HG03159 (cell line): Measurements from ENCODE around the gene CILP2.

Source experiments
- ATAC-seq: cut with Tn5 transposase; IDR thresholded peaks from one replicate; pipeline ENCODE4 v1.9.1; 2021; ENCODE audit warnings: mild to moderate bottlenecking, moderate library complexity; ENCODE audit not compliant: unreplicated experiment

CILP2 gene

DNA sequence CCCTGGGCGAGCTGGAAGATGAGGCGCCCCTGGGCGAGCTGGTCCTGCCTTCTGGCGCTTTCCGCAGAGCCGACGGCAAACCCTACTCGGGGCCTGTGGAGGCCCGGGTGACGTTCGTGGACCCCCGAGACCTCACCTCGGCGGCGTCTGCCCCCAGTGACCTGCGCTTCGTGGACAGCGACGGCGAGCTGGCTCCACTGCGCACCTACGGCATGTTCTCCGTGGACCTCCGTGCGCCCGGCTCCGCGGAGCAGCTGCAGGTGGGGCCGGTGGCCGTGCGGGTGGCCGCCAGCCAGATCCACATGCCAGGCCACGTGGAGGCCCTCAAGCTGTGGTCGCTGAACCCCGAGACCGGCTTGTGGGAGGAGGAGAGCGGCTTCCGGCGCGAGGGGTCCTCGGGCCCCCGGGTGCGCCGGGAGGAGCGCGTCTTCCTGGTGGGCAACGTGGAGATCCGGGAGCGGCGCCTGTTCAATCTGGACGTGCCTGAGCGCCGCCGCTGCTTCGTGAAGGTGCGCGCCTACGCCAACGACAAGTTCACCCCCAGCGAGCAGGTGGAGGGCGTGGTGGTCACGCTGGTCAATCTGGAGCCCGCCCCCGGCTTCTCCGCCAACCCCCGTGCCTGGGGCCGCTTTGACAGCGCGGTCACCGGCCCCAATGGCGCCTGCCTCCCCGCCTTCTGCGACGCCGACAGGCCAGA lies 6.3 kb downstream of the CILP2 start:
- ATAC-seq = no peak

DNA sequence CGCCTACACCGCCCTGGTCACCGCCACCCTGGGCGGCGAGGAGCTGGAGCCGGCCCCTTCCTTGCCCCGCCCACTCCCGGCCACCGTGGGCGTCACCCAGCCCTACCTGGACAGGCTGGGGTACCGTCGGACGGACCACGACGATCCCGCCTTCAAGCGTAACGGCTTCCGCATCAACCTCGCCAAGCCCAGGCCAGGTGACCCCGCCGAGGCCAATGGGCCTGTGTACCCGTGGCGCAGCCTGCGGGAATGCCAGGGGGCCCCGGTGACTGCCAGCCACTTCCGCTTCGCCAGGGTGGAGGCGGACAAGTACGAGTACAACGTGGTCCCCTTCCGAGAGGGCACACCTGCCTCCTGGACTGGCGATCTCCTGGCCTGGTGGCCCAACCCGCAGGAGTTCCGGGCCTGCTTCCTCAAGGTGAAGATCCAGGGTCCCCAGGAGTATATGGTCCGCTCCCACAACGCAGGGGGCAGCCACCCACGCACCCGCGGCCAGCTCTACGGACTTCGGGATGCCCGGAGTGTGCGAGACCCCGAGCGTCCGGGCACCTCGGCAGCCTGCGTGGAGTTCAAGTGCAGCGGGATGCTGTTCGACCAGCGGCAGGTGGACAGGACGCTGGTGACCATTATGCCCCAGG lies 7.0 kb downstream of the CILP2 start:
- ATAC-seq = no peak

GRCh38 chr19:19545707-19546106 lies 7.6 kb downstream of the CILP2 start:
- no peak for ATAC-seq

GRCh38 chr19:19546751-19547162 lies 8.7 kb downstream of the CILP2 start:
- ATAC-seq = no peak

- ATAC-seq = no peak
Observed at GRCh38 chr19:19547674-19548336, 9.7 kb downstream of the CILP2 start.

- ATAC-seq = no peak
Observed at GRCh38 chr19:19548915-19549759, 11.1 kb downstream of the CILP2 start.

GRCh38 chr19:19549804-19550464 lies 11.9 kb downstream of the CILP2 start:
- no peak for ATAC-seq

- no peak for ATAC-seq
Observed at GRCh38 chr19:19550485-19550929, 12.4 kb downstream of the CILP2 start.

DNA sequence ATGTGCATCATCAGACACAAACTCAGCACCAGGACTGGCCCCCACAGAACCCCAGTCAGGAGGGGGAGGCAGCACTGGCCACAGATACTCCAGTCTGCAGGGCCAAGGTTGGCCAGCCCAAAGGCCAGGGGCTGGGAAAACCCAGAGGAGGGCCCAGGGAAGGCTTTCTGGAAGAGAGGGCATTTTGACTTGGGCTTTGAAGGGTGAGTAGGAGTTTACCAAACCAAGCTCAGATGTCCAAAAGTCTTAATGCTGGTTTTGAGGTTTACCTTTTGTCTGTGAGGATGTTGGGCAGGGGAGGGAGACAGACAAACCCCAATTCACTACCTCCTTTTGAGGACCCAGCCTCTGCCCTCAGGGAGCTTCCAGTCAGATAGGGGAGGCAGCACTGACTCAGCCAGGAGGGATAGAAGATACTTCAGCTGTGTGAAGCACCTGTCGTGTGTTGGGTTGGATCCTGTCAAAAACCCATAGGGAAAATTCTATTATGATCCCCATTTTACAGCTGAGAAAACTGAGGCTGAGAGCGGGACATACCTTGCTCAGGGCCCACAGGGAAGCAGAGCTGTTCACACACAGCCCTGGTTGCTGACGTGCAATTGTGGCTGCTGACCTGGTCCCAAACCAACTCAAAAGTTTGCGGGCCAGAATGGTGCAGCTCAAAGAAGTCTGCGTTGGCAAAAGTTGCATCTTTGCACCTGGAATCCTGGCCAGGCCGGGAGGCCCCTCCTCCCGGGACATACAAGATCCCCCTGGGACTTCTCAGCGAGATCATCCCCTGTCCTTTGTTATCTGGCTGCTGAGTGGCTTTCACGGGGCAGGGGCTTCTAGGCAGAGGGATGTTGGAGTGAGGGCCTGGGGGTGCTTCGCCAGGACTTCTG lies 13.1 kb downstream of the CILP2 start:
- ATAC-seq = no peak

GRCh38 chr19:19551853-19552192 lies 13.8 kb downstream of the CILP2 start:
- ATAC-seq = no peak

DNA sequence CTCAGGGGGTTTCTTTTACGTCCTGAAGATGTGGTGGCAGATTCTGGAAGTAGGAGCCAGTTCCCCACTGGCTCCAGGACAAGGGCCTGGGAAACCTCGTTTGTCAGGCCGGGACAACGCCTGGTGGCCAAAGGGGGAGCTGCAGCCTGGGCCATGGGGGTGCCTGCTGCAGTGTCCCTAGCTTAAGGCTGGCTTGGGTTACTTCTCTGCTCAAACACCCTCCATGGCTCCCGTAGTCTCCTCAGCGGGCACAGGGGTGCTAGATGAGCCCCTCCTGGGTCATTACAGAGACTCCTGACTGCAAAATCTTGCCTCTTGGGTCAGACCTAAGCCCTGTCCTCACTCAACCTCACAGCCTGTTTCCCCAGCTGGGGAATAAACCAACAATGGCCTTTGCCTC lies 14.7 kb downstream of the CILP2 start:
- ATAC-seq = no peak

DNA sequence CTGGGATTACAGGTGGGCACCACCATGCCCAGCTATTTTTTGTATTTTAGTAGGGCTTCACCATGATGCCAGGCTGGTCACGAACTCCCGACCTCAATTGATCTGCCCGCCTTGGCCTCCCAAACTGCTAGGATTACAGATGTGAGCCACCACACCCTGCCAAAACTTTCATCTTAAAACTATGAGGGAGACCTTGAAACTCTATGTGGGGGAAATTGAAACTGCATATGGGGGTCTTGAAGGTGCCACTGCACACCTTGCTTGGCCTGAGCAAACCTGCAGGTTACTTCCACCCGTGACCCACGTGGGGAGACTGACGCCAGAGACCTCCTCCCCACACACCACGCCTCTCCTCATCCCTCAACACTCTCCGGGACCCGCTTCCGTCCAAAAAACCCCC lies 15.6 kb downstream of the CILP2 start:
- no peak for ATAC-seq

- no peak for ATAC-seq
Observed at GRCh38 chr19:19554074-19555023, 16.3 kb downstream of the CILP2 start.

GRCh38 chr19:19558055-19558454 lies 20.0 kb downstream of the CILP2 start:
- no peak for ATAC-seq

GRCh38 chr19:19558636-19559035 lies 20.6 kb downstream of the CILP2 start:
- no peak for ATAC-seq

GRCh38 chr19:19559931-19560330 lies 21.9 kb downstream of the CILP2 start:
- no peak for ATAC-seq

DNA sequence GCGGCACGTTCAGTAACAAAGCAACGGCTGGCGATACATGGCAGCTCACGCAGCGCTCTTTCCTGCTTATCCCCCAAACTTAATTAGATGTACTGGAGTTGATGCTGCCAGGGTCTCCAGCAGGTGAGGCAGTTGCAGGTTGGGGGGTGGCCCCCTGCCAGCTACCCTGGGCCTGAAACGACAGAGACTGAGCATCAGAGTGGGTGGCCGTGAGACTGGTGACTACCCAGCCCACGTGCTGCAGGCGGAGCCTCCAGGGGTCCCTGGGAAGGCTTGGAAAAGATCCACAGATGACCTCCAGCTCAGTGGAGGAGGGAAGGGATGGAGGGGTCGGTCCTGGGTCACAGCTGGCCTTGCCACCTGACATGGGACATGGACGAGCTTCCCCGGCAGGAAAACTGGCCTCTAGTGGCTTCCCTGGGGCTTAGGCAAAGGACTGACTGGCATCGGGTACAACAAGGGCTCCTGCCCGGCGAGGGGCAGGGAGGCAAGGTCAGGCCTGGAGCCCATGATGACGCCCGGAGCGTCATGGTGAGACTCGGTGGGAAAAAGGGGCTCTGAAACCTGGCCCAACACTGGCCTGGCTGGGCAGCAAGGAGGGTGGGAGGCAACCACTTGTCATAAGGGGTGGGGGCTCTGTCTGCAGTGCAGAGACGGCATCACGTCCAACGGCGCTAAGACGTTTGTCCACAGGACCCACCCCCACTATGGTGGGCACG lies 24.0 kb downstream of the CILP2 start:
- no peak for ATAC-seq
